ENCODE measurements around the gene MYOG.

The MYOG gene

DNA sequence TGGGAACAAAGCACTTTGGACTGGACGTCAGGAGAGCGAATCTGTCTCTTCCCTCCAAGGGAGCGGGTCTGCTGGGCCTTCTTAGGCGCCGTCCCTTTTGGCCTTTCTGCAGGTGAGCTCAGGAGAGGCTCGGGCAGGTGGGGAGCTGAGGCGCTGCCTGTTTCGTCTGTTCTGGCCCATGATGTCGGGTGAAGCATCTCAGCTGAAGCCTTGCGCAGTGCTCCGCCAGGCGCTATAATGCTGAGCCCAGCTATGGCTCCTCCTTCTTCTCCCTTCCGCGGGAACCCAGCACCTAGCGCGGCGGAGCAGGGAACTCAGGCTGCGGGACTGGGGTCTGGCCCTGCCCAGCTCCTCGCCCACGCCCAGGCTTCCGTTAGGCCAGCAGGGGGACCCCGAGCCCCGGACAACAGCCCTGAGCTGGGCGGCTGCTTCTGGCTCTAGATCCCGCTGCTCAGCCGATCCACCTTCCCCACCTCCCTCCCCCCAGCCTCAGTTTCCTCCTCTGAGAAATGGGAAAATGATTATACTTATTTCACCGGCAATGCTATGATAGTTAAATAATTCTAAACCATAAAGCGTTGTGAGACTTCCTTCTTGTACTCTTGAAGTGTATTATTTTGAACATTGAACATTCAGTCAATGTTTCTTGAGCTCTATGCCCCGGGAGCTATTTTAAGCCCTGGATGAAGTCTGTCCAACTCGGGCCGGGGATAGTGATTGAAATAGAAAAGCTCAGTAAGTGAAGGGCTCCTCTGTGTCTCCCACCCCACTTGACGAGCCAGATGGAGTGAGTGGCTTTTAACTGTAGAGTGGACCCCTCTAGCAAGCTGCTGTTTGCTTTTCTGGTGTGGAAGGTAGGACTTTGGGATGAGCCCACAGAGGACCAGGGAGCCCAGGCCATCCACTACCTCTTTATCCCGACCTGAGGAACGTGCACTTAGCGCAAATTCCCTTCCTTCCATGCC, 32.1 kb upstream of the MYOG start:
- peak; percentile 80 for DNase-seq

DNA sequence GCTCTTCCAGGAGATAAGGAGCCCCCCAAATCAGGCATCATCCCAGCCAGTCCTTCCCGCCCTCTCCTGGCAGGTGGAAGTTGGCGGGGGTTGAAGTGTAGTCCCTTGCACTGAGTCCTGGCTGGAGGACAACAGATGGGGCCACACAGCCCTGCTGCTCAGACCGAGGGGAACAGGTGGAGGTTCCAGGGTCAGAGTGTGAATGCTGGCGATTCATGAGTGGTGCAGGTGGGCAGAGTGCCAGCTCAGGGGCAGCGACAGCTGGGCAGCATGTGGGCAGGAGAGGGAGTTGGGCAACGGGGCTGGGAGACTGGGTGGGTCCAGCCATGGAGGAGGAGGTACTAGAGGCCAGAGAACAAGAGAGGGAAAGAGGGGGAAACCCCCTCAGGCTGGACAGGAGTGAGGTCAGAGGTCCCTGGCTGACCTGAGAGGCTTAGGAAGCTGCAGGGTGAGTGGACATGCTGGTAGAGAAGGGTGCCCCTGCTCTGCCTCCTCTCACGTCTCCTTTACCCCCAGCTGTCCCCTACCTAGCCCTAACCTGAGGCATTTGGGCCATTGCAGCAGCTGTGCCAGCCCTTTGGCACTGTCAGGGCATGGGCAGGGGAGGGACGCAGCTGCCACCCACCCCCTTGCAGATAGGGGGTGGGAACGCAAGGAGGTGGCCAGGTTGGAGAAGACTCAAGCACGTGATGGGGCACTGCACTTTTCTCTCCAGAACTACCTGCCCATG, 30.4 kb upstream of the MYOG start:
- peak; percentile 64 for DNase-seq

DNA sequence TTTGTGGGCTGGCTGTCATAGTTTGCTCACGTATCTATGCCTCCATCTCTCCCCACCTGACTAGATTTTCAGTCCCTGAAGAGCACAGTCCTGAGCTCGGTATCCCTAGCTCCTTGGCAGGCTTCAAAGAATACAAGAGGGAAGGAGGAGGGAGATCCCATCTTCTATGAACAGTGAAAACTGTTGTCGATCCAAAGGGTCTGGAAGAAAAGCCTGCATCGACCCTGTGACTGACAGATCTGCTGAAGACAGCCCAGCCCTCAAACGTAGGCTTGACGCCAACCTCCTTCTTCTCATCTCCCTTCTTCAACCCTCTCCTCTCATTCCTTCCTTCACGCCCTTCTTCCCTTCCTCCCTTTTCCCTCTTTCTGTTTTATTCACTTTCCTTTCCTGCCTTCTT, 28.4 kb upstream of the MYOG start:
- DNase-seq, result no peak

DNA sequence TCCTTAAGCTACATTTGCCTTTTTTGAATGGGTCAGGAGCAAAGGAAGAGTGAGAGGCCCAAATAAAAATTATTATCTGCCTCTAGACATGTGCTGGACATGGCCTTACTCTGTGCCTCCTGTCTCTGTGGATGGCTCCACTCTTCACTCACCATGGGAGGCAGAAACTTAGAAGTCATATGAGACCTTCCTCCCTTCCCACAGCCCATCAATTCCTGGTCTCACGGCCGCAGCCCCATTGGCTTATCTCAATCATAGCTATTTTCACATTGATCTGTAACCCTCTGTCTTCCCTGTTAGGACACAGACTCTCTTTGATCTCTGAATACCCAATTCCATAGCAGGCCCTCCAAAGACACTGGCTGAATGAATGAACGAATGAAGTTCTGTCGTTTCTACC, 27.5 kb upstream of the MYOG start:
- no peak for DNase-seq

DNA sequence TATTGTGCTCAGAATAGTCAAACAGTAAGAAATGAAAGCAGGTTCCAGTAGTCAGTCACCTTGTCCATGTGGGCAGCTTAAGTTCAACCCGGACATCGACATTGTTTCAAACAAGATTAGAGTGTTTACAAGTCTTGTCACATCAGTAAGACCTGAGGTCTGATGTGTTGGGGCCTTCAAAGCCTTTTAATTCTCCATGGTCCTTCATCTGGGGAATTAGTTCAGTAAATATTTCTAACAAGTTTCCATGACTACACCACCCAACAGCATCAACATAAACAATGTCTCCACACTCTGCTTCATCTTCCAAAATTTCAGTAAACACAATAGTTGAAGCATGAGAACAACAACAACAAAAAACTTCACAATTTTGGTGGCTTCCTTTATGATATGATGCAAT, 26.7 kb upstream of the MYOG start:
- no peak for DNase-seq

DNA sequence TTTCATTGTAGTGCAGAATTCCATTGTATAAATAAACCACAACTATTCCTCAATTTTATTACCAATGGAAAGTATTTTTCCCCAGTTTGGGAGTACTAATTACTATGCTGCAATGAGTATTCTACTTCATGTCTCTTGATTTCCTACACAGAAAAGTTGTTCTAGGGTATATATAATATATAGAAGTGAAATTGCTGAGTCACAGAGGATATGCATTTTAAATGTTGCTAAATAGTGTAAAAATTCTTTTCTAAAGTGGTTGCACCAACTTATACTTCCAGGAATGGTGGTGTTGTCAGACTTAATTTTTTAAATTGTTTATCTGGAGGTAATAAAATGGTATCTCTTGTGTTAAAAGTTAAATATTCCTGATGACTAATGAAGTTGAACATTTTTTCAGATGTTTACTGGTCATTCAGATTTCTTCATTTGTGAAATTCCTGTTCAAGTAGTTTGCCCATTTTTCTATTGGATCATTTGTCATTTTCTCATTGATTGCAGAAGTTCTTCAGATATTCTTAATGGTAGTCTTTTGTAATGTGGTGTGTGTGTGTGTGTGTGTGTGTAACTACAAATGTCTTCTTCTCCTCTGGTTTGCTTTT, 19.1 kb upstream of the MYOG start:
- no peak for DNase-seq

DNA sequence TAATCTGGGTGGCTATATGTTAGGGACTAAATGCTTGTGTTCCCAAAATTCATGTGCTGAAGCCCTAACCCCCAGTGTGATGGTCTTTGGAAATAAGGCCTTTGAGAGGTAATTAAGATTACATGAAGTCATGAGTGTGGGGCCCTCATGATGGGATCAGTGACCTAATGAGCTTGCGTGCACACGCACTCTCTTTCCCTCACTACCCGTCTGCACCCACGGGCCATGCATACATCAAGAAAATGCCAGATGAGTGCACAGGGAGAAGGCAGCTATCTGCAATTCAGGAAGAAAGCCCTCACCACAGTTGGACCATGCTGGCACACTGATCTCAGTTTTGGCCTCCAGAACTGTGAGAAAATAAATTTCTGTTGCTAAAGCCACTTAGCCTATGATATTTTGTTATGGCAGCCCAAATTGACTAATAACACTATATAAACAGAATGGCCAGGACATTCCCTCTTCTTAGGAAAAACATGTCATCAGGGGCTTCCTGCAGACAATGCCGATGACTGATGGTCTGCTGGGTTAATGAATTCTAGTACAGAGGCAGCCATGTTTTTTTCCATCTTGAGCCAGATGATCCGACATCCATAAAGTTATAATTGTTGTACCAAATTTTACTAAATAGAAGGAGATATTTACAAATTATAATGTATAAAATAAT, 18.1 kb upstream of the MYOG start:
- DNase-seq, result no peak

DNA sequence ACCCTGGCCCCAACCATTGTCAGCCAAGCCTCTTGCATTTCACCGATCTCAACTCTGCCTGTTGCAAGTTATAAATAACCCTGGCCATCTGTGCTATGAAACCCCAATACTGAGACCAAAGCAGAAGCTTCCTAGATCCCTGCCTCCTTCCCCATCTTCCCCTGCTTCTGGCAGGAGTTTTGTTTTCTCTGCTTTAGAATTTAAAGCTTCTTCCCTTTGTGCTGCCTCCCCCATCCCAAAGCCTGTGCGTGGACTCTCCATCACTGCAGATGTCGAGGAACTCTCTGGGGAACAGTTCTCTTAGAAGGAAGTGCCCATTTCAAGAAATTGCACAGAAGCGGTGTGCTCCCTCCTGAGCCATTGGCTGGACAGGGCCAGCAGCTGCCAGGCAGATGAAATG, 17.4 kb upstream of the MYOG start:
- DNase-seq, result no peak

DNA sequence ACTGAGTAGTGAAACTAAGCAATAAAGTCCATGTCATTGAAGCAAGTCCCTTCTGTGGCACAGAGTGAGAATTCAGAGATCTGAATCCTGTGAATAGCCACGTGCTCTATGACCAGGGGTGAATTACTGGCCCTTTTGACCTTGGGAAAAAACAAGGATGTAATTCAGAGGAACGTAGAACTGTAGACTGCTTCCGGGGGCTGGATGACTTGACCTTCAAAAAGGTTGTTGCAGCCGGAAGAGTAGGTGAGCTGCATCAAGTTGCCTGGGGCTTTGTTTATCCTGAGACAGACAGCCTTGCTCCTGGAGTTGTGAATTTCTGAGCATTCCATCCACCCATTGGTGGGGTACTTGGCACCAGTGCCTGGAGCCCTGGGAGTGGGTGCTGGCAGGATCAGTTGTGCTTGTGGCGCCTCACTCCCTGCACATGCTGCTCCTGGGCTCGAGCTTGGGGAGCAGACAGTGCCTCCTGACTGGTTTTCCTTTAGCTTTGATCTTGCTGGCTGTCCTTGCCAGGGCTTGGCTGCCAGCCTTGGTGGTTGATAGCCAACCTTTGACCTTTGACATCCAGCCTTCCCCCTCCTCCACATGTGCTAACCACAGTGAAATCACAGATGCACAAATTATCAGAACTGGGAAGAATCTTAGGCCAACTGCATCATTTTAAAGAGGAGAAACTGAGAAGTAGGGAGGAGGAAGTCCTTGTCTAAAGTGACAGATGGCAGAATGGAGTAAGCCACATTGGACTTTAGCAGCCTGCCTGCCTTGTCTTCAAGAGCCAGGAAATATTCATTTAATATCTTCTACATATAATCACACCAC, 16.2 kb upstream of the MYOG start:
- DNase-seq, result no peak

DNA sequence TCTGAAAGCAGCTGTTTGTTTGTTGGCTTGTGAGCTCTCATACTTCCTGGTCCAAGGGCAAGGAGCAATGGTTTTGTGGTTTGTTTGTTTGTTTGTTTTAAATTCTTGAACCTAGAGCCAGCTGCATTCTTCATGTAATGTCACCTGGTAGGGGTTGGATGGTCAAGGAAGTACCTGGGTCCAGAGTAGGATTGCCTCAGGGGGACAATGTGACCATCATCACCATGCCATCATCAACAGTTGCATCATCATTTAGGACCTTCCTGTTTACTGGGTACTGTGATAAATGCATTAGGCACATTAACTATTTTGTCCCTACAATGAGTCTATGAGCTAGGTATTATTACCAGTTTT, 14.7 kb upstream of the MYOG start:
- DNase-seq, result no peak

DNA sequence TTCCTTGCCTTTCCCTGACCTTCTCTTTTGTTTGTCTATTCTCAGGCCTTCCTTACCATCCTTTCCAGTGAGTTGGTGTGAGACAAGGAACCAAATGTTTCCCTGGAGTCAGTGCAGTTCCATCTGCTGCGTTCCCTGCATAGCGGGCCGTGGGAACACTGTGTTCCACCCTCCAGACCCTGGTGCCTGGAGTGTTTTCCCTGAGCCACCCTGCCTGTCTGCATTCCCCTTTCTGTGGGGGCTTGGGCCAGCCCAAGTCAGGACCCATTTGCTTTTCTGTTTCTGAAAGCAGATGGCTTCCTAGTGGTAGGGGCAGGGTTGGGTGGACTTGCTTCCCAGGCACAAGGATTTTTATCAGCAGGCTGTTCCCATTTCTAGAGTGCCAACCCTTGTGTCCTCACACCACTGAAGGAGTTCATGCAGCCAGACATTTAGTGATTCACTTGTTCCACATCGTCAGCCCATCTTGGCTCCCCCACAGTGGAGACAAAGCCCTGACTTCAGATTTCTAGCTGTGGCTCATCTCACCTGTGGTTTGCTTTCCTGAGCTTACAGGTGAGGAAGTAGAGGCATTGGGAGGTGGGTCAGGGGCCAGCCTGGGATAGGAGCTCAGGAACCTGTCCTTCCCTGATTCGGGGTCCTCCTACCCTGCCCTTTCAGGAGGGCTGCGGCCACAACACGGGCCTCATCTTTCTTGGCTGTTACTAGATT, 14.1 kb upstream of the MYOG start:
- no peak for DNase-seq

DNA sequence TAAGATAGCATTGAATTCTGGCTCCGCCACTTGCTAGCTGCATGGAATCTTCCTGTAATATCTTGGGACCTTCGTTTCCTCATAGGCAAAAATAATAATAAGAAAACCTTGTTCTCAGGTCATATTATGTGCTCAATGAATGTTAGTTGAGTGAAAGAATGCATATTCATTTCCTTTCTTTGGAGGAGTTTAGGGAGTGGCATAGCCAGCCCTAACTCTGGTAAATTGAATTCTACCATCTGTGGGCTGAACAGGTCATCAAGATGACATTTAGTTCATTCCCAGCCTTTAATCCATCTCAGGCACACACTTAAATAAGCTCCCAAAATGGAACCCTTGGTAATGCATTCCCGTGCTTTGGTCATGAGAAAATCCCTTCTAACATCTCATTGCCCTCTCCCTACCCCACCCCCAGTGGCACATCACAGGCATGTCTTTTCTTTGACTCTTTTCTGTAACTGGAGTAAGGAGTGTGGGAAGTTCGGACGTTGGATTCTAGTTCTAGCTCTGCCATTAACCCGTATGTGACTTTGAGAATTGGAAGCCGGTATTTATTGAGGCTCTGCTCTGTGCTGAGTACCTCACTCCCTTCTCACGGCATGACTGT, 13.2 kb upstream of the MYOG start:
- no peak for DNase-seq

DNA sequence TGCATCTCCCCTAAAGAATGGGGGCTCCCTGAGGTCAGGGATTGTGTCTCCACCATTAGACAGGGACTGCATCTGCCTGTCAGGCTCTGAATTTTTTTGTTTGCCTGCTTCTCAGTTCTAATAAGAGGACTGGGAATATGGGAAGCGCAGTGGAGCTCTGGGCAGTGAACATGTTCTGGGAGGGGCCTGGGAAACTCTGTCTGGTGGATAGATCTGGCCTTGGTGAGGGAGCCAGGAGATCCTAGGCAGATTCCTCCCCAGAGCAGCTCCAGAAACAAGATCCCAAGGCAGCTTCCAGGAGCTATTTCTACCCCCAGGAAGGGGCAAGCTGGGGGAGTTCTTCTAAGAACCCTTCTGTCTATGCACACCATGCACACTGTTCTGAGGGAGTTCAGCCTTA, 12.6 kb upstream of the MYOG start:
- DNase-seq, result no peak

DNA sequence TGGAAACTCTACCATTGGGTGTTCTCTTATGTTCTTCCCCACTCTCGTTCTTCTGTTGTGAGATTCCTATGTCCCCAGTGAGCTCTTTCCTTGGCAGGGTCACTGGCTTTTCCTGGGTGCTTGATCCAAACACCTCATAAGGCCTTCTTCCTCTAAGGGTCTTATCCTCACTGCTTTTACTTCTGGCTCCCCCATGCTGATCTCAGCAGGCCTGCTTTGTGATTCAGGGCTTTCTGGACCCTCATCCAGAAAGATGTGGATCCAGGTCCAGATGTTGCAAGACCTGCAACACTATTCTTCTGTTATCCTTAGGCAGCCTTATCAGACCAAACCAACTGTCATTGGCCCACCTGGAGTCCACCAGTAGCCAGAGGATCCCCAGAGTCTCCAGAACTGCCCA, 11.2 kb upstream of the MYOG start:
- no peak for DNase-seq

DNA sequence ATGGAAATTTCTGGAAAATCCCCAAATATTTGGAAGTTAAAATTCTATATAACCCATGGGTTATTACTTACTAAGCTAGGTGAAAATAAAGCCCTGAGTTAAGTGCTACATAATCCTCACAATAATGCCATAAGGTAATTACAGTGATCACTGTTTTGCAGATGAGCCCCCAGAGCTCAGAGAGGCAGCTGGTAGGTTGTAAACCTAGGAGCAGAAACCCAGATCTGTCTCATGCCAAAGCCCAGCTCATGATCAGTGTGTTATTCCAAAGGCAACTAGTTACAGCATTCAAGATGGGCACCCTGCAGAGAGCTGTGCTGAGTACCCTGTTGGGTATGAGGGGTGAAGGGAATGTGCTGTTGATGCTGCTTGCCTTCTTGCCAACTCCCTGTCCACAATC, 10.8 kb upstream of the MYOG start:
- DNase-seq, result no peak

DNA sequence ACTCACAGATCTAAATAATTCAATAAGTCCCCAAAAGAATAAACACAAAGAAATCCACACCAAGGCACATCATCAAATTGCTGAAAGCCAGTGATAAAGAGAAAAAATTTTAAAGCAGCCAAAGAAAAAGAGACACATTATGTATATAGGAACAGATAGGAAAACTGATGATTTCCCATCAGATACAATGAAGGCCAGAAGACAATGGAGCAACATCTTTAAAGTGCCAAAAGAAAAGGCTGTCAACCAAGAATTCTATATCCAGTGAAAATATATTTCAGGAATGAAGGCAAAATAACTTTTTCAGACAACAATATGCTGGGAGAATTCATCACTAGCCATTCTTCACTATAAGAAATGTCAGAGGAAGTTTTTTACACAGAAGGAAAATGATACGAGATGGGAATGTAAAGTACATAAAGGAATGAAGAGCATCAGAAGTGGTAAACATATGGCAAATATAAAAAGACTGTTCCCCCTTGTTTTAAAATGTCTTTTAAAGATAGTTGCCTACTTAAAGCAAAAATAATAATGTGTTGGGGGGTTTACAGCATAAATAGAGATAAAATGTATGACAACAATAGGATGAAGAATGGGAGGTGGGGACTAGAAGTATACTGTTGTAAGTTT, 9.4 kb upstream of the MYOG start:
- no peak for DNase-seq

DNA sequence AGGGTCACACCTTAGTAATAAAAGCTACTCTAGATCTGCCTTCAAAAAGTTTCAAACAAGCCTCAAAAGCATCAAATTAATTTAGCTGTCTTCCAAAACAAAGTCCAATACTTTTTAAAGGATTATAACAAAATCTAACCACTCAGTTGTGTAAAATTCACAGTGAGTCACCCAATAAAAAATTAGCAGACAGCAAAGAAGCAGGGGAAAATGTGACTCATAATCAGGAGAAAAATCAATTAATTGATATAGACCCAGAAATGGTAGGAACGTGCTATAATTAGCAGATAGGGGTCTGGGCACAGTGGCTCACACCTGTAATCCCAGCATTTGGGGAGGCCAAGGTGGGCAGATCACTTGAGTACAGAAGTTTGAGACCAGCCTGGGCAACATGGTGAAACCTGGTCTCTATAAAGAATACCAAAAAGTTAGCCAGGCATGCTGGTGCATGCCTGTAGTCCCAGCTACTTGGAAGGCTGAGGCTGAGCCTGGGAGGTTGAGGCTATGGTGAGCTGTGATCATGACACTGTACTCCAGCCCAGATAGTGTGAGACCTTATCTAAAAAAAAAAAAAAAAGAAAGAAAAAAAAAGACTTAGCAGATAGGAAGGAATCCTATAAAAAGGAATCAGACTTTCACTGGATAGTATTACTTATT, 8.1 kb upstream of the MYOG start:
- no peak for DNase-seq

DNA sequence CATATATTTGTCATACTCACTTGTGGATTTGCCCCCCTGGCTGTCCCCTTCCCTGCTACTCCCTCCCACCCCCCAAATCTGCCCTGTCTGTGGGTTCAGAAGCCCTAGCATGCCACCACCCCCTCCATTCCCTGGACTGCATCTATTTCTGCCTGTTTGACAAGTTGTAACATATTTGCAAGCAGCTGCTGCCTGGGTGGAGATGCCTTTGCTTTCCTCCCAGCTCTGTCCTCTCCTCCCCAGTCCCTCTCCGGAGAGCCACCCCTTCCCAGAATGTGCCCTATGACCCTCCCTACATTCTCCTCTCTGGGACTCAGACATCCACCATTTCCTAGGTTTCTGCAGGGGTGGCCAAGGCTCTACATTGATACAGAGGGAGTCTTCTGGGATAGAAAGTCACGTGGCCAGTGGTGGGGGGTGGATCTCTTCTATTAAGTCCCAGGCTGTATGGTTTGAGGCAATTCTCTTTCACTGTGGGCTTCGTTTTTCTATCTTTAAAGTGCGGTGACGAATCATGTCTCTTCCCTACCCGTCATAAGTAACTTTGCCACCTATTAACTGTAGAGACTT, 6.0 kb upstream of the MYOG start:
- no peak for DNase-seq

DNA sequence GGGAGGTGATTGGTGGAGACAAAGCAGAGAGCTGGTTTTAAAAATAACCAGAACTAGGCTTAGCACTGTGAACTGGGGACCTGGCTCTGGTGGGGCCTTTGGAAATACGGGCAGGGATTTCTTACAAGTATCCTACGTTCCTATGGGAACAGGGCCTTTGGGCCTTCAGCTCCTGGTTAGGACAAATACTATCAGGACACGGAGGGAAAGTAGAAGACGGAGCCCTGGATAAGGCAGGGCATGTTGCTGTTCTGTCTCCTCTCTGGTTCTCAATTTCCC, 5.3 kb upstream of the MYOG start:
- no peak for DNase-seq

Data from left hindlimb (tissue), 1 donor.